NCI-H82 treated with DMSO at 0.1 percent for 48 hours (cell line): ENCODE measurements around the gene LLGL2.

Source experiments
- DNase-seq: peaks from one replicate; lab custom pipeline; 2025; ENCODE audit not compliant: unreplicated experiment; lab: John Stamatoyannopoulos, UW

LLGL2 gene

DNA sequence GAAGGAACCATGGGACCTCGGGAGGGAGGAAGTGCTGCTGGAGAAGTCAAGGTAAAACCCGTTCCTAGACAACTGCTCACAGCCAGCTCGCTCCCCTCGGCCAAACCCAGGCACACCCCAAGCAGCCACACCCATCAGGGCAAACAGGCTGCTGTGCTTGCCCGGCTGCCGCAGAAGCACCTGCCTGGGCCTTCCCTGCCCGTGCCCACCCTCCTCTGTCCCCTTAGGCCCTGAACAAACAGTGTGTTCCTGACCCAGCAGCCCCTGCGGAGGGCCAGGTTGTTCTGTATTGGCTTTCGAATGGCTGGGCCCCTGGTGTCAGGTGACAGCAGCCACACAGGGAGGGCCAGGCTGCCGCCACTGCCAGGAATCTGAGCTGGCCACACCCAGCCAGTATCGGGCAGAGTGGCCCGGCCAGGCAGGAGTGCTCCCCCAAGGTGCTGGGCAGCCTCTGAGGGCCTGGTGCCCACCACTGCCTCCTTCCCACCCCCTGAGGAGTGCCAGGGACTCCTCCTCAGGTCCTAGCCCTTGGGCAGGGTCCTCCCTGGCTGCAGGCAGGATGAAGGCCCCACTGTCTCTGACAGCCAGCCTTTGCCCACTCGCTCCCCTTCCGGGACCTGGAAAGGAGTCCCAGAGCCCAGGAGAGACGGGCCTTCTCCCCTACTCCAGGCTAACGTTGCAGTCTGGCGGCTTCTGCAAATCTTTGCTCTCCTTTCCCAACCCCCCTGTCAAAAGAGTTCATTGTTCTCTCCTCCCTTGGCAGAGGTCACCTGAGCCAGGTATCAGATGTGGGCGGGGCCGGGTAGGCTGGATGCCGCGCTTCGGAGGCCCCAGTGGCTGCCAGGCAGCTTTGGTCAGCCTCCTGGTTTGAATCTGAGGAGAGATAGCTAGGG, 24.0 kb downstream of the LLGL2 start:
- DNase-seq: no peak

DNA sequence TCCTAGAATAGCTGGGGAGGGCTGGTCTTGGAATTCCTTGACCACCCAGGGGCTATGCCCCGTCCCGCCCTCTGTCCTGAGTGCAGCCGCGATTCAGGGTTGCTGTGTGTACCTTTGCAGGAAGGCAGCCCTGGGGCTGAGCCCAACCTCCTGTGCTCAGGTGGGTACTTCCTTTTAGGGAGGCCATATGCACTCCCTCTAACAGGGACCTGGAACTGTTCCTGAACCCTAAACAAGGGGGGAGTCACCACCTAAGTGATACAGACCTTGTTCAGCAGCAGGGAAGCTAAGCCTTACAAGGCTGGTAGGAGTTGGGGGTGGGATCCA, 24.6 kb downstream of the LLGL2 start:
- DNase-seq: no peak

GRCh38 chr17:75551266-75551665, 25.8 kb downstream of the LLGL2 start:
- no peak for DNase-seq

GRCh38 chr17:75552425-75553294, 27.2 kb downstream of the LLGL2 start:
- DNase-seq: no peak

DNA sequence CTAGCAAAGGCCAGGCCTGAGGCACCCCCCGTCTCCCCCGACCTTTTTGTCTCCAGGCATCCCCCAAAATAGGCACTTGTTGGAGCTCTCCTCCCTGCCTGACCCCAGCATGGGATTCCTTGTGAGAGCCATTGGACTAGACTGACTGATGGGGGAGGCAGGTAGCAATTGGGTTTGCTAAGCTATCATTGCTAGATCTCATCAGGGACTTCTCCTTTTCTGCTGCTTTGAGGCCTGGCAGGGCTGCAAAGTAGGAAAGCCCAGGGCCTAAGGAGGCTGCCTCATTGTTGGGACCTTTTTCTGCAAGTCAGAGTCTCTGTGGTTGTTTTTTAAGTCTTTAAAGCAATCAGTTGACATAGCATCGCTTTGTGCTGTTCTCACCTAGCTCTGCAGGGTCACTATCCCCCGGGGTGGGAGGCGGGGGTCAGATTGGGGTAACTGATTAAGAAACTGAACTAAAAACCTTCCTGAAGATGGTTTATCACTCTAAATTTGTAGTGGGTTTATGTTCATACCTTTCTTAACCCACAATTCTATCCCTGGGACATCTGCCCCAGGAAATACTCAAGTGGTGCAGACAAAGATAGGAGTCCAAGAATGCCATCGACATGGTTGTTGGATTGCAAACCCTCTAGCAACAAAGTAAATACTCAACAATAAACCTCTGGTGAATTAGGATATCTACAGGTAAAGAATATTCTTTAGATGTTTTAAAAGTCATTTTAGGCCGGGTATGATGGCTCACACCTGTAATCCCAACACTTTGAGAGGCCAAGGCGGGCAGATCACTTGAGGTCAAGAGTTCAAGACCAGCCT, 28.0 kb downstream of the LLGL2 start:
- no peak for DNase-seq

- DNase-seq: no peak
Measured at GRCh38 chr17:75555679-75556153, 30.2 kb downstream of the LLGL2 start.

DNA sequence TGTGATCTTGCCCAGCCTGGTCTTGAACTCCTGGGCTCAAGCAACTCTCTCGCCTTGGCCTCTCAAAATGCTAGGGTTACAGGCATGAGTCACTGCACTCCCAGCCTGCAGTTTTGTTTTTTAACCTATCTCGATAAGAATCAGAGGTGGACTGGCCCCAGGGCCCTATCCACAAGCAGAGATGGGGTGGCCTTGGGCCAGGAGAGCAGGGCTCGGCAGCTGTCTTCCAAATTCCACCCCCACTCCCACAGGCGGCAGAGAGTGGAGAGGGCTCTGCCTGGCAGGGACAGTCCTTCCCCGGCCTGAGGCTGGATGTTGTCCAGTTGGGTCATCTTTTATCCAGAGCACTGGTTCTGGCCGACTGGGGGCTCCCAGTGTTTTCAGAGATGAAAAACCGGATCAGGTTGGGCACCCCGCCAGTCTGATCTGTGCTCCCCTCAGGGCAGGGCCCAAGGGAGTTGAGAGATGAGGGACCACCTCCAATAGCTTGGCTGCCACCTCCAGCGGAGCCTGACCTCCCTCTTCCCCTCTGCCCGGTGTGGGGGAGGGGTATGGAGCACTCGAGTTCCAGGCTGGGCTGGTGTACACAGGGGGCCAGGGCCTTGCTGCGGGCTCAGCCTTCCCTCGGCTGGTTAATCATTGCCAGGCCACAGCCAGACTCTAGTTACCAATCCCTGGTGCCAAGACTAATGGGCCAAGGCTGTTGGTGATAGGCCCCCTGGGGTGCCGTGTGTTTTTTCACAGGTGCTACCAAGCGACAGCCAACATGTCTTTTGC, 31.8 kb downstream of the LLGL2 start:
- DNase-seq: no peak

GRCh38 chr17:75557852-75558665, 32.6 kb downstream of the LLGL2 start:
- DNase-seq: no peak

- DNase-seq: no peak
Measured at GRCh38 chr17:75558666-75559530, 33.4 kb downstream of the LLGL2 start.

DNA sequence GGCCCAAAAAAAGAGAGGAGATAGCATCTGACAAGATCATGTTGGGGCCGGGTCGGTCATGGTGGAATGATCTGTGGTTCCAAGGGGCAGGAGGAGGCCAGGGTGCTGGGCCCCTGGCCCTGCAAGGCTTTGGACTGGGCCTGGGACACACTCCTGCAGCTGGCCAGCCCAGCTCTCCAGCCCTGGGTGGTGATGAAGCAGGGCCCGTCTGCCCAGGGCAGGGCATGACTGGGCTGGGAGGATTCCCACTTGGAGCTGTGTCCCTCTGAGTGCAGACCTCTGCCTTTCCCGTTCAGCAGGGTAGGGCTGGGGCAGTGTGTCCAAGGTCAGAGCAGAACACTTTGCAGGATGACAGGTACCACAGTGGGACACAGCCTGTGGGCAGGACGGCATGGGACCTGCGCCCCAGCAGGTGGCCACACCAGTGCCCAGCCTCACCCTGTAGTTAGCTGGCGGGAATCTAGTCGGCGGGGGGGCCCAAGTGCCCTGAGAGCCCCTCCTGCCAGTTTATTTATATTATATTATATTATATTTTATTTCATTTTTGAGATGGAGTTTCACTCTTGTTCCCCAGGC, 34.5 kb downstream of the LLGL2 start:
- DNase-seq: no peak

DNA sequence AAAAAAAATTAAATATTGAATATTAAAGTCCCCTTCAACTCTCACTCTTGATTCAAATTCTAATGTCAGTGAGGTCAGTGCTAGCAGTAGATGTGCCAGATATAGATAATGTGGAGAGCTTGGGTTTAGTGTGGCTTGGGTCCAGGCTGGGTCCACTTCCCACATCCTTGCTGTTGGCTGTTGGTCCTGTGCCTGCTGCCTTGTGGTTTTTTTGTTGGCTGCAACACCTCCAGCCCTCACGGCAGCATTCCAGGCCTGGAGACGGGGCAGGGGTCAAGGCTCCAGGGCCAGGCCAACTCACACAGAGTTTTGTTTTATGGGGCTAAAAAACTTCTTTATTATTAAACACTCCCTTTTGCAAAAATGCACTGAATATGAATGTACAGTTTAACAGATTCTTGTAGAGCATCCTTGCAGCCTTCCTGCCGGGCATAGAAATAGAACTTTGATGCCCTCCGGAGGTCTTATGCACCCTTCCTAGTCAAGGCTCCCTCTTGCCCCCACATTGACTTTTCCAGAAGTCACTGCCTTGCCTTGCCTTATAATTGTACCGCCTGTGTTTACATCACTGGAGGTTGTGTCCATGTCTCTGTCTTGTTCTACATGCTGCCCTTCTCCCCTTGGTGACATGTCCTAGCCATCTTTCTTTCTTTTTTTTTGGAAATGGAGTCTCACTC, 36.6 kb downstream of the LLGL2 start:
- no peak for DNase-seq

DNA sequence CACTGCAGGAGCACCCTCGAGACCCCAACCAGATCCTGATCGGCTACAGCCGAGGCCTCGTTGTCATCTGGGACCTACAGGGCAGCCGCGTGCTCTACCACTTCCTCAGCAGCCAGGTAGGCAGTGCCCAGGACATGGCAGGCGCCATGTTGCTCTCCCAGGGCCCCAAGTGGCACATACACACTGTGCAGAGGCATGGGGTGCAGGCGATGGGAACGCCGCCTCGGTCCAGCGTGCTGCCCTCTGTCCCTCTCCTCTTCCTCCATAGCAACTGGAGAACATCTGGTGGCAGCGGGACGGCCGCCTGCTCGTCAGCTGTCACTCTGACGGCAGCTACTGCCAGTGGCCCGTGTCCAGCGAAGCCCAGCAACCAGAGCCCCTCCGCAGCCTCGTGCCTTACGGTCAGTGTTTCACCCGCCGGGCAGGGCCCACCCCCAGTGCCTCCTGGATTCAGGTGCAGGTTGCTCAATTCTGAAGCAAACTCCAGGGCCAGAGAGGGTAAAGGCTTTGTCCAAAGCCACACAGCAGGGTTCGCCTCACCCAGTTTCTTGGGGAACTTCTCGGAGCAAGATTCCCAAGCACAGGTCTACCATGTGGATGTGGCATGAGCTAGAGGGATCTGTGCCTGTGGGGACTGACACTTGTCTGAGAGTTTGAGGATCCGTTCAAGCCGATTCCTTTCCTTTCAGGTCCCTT, 37.7 kb downstream of the LLGL2 start:
- no peak for DNase-seq

- DNase-seq: no peak
Measured at GRCh38 chr17:75564195-75564594, 38.7 kb downstream of the LLGL2 start.

GRCh38 chr17:75565066-75565465, 39.6 kb downstream of the LLGL2 start:
- no peak for DNase-seq

- no peak for DNase-seq
Measured at GRCh38 chr17:75565618-75566017, 40.1 kb downstream of the LLGL2 start.

DNA sequence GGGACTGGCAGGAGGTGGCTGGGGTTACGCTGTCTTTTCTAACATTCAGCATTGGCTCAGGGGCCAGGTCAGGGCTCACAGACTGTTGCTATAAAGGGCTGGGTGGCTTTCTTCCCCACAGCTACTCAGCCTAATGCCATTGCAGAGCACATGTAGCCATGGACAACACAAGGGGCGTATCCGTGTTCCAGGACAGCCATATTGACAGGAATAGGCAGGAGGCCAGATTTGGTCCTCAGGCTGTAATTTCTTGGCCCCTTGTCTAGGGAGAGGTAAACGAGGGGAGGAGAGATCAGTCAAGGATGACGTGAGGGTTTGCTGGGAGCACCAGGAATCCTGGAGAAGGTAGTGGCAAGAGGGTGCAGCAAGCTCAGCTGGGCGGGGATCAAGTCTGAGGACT, 40.9 kb downstream of the LLGL2 start:
- DNase-seq: no peak

DNA sequence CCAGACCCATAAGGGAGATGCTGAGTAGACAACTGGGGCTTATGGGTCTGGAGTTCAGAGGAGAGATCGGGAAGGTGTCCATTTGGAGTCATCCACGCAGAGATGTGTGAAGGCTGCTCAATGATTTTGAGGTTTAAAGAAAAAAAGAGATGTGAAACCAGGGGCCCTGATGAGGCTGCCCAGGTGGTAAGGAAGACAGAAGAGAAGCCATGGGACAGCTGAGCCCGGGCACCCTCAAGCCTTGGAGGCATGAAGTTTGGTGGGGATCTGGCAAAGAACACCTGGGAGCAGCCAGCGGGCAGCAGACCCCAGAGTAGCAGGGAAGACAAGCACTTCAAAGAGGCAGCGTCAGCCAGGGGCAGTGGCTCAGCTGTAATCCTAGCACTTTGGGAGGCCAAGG, 41.3 kb downstream of the LLGL2 start:
- no peak for DNase-seq
